ENCODE measurements around the gene PDIA6.

PDIA6 gene

DNA sequence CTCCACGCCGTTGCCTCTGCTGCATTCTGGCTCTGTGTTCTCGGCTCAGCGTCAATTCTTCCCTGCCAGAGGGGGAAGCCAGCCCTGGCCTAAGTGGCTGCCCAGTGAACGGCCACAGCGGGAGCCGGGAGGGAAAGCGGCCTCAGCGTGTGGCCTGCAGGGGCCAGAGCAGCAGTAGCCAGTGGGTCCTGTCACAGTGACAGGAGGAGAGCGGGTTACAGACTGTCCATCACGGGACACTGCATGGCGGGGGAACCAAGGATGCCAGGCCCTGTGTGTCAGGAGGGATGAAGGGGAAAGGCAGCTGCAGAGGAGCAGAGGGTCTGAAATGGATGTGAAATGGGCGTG, 39.7 kb downstream of the PDIA6 start:
- H3K4me3 ChIP-seq (ENCODE audit: control insufficient read depth, low read depth, low read length), result no peak overlapping the region
- TF ChIP-seq CTCF (conservative IDR thresholded peaks at IDR 0.05; ENCODE audit: control insufficient read depth, insufficient read depth, low read depth, low read length), result no peak
- no peak for DNase-seq (ENCODE audit: low read depth)

- no peak overlapping the region for H3K4me3 ChIP-seq (ENCODE audit: control insufficient read depth, low read depth, low read length)
- DNase-seq (ENCODE audit: low read depth), result no peak
- no peak for TF ChIP-seq CTCF (conservative IDR thresholded peaks at IDR 0.05; ENCODE audit: control insufficient read depth, insufficient read depth, low read depth, low read length)
Measured at GRCh38 chr2:10772201-10772867, 40.3 kb downstream of the PDIA6 start.

DNA sequence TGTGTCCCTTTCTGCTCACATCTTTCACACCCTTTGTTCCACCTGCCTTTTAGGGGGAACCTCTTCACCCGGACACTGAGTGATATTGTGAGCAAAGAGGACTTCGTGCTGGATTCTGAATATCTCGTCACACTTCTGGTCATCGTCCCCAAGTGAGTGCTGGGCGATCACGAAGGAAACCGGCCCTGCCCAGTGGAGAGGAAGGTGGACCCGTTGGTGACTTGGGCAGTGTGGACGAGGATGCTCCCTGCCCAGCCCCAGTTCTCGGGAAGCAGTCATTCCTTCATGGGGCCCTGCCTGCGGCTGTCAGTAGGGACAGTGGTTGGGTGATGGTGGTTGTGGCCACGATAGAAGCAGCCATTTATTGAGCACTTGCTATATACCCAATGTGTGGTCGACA, 40.8 kb downstream of the PDIA6 start:
- no peak for TF ChIP-seq CTCF (conservative IDR thresholded peaks at IDR 0.05; ENCODE audit: control insufficient read depth, insufficient read depth, low read depth, low read length)
- H3K4me3 ChIP-seq (ENCODE audit: control insufficient read depth, low read depth, low read length), result no peak overlapping the region
- DNase-seq (ENCODE audit: low read depth), result no peak

DNA sequence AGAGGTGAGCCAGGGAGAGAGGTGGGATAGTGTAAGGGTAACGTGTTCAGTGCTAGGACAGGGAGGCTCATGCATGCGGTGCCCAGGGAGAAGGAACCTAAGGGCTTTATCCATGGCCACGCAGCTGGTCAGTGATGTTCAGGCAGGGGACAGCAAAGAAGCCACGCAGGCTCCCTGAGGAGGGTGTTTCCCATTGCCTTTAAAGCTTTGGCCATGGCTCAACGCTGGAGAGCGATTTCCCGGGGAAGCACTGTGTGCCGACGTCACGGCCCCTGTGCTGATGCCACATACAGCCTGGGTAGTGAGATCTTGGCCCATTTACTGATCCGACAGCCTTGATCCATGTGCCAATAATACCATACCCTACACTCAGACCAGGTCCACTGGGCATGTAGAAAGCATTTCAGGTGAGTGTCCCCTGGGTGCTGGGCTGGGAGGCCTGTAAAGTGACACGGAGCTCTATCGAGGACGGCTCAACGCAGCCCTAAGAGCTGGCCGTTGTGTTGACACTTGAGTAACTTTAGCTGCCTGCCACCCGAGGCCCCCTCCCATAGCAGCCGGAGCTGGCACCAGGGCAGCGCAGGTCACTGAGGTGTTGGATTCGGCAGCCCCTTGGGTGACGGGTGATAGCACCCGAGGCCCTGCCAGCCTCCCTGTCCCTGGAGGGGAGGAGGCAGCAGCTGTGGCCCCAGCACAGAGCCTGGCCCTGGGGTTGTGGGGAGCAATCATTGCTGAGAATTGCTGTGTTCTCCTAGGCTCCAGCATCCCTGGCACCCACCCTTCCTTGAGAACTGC, 41.4 kb downstream of the PDIA6 start:
- no peak for DNase-seq (ENCODE audit: low read depth)
- H3K4me3 ChIP-seq (ENCODE audit: control insufficient read depth, low read depth, low read length), result no peak overlapping the region
- no peak for TF ChIP-seq CTCF (conservative IDR thresholded peaks at IDR 0.05; ENCODE audit: control insufficient read depth, insufficient read depth, low read depth, low read length)

DNA sequence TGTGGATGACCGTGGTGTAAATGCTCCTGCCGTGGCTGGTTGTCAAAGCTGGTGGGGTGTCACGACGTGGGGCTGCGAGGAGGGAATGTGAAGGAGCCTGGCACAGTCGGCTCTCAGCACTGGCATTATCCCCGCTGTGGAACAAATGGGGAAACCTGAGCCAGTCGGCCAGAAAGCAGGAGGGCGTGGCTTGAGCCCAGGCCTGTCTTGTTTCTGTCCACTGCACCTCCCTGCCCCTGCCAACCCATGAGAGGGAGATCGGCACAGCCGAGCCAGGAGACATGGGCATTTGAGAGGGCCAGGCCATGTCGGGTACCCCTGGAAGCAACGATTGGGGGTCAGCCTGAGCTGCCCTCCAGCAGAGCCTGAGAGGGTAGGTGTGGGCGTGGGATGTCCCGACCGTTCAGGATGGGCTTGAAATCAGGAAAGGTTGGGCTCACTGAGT, 44.5 kb downstream of the PDIA6 start:
- DNase-seq (ENCODE audit: low read depth), result no peak
- no peak for TF ChIP-seq CTCF (conservative IDR thresholded peaks at IDR 0.05; ENCODE audit: control insufficient read depth, insufficient read depth, low read depth, low read length)
- no peak overlapping the region for H3K4me3 ChIP-seq (ENCODE audit: control insufficient read depth, low read depth, low read length)

DNA sequence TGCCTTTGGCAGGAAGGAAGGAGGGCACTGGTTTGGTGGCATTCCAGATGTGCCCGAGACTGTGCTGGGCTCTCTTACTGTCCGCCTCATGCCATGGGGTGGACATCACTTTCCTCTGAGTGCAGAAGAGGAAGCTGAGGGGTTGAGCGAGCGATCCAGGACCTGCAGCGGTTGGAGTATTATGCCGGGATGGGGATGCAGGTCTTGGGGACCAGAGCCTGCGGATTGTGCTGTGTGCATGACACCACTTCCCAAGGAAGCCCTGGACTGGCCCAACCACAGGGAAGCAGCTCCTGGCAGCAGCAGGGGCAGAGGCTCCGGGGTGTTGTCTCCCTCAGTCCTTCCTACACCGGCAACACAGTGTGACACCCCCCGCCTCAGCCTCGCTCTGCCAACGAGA, 46.7 kb downstream of the PDIA6 start:
- no peak overlapping the region for H3K4me3 ChIP-seq (ENCODE audit: control insufficient read depth, low read depth, low read length)
- TF ChIP-seq CTCF (conservative IDR thresholded peaks at IDR 0.05; ENCODE audit: control insufficient read depth, insufficient read depth, low read depth, low read length), result no peak
- no peak for DNase-seq (ENCODE audit: low read depth)
